HG03460 (cell line): Measurements from ENCODE around the gene NTRK2.
"Not testable (repeated sequence)": the region's sequence is repeated elsewhere in the genome, so short reads cannot be mapped to it uniquely, and the experiment has no call there.

Experiments used
- ATAC-seq: cut with Tn5 transposase; IDR thresholded peaks from one replicate; pipeline ENCODE4 v1.9.1; 2021; ENCODE audit not compliant: unreplicated experiment

NTRK2 gene

GRCh38 chr9:84874596-84874995 lies 205.1 kb downstream of the NTRK2 start:
- no peak for ATAC-seq

- ATAC-seq: no peak
Measured at GRCh38 chr9:84875193-84875592, 205.7 kb downstream of the NTRK2 start.

GRCh38 chr9:84879631-84880030 lies 210.1 kb downstream of the NTRK2 start:
- ATAC-seq: no peak

GRCh38 chr9:84880835-84881234 lies 211.3 kb downstream of the NTRK2 start:
- ATAC-seq: no peak

- no peak for ATAC-seq
Measured at GRCh38 chr9:84886866-84887265, 217.3 kb downstream of the NTRK2 start.

- no peak for ATAC-seq
Measured at GRCh38 chr9:84891924-84892323, 222.4 kb downstream of the NTRK2 start.

- ATAC-seq: no peak
Measured at GRCh38 chr9:84893419-84894128, 224.0 kb downstream of the NTRK2 start.

GRCh38 chr9:84894859-84895258 lies 225.3 kb downstream of the NTRK2 start:
- ATAC-seq: no peak

- no peak for ATAC-seq
Measured at GRCh38 chr9:84897362-84898094, 228.0 kb downstream of the NTRK2 start.

- no peak for ATAC-seq
Measured at GRCh38 chr9:84898188-84898587, 228.7 kb downstream of the NTRK2 start.

GRCh38 chr9:84898618-84899017 lies 229.1 kb downstream of the NTRK2 start:
- ATAC-seq: not testable (repeated sequence)

- no peak for ATAC-seq
Measured at GRCh38 chr9:84899326-84899725, 229.8 kb downstream of the NTRK2 start.

- ATAC-seq: no peak
Measured at GRCh38 chr9:84900421-84900820, 230.9 kb downstream of the NTRK2 start.

- no peak for ATAC-seq
Measured at GRCh38 chr9:84903963-84904362, 234.4 kb downstream of the NTRK2 start.

- no peak for ATAC-seq
Measured at GRCh38 chr9:84916769-84917168, 247.2 kb downstream of the NTRK2 start.

GRCh38 chr9:84917366-84918070 lies 248.0 kb downstream of the NTRK2 start:
- no peak for ATAC-seq

- ATAC-seq: no peak
Measured at GRCh38 chr9:84919440-84919839, 249.9 kb downstream of the NTRK2 start.

GRCh38 chr9:84921175-84921574 lies 251.6 kb downstream of the NTRK2 start:
- ATAC-seq: no peak

GRCh38 chr9:84922051-84922450 lies 252.5 kb downstream of the NTRK2 start:
- ATAC-seq: no peak

- no peak for ATAC-seq
Measured at GRCh38 chr9:84924266-84924665, 254.7 kb downstream of the NTRK2 start.

GRCh38 chr9:84925225-84925872 lies 255.8 kb downstream of the NTRK2 start:
- ATAC-seq: no peak
